GM12878 (cell line): ENCODE measurements around the gene SSR1. TPM values are rescaled to one million over a fixed set of nuclear protein-coding genes. Genes with fewer than 3 reads are reported as not detected.

ENCODE experiments used
- ATAC-seq: fragments of 200-7000 bp; cut with Tn5 transposase; 3 replicates; pipeline ENCODE4 v1.9.1; 2020; ENCODE audit warnings: mild to moderate bottlenecking, moderate library complexity
- BruUV-seq: library from RNA; stranded (reverse); fragments of 400-500 nt; replicated peaks from 2 replicates; lab custom pipeline; 2021; lab: Mats Ljungman, UMichigan
- CTCF ChIA-PET: fragments of 300-600 bp; sonication (Branson Sonifier 250); formaldehyde crosslinking; extraction: SDS; loops from one replicate; lab custom pipeline; 2021; ENCODE audit warnings: inconsistent platforms; lab: Yijun Ruan, JAX
- POLR2A ChIA-PET: fragments of 350-600 bp; formaldehyde crosslinking; extraction: SDS; loops from one replicate; lab custom pipeline; 2021; ENCODE audit warnings: inconsistent platforms; lab: Charles Lee
- RAD21 ChIA-PET: fragments of 300-600 bp; sonication (Branson Sonifier 250); formaldehyde crosslinking; loops from one replicate; lab custom pipeline; 2023; ENCODE audit warnings: antibody characterized with exemption; ENCODE audit not compliant: unreplicated experiment; lab: Charles Lee
- SMC1A ChIA-PET: fragments of 300-600 bp; sonication (Branson Sonifier 250); formaldehyde crosslinking; loops from one replicate; lab custom pipeline; 2023; ENCODE audit not compliant: unreplicated experiment, uncharacterized antibody; lab: Charles Lee
- DNase-seq: peaks from one replicate; pipeline ENCODE4 v3.0.0-alpha.2; 2011; ENCODE audit warnings: low read depth, low spot score
- FAIRE-seq: peaks from 3 replicates; lab custom pipeline; 2011; peaks lifted over from hg19 to GRCh38; lab: Jason Lieb, UNC
- H2AFZ ChIP-seq: 2 replicates; pipeline ENCODE4 v1.6.0; 2011; ENCODE audit warnings: low read depth, low read length, control low read depth; ENCODE audit not compliant: control insufficient read depth
- H3K27ac ChIP-seq: 2 replicates; pipeline ENCODE4 v1.5.1; 2011; ENCODE audit warnings: control low read depth; ENCODE audit not compliant: control insufficient read depth, insufficient read depth
- H3K27me3 ChIP-seq, 2 experiments: replicated peaks in 1 of 2; 2 replicates each; pipeline versions ENCODE4 v1.6.0 to v1.6.1; 2011; ENCODE audit warnings: low read length in 1 of 2; ENCODE audit not compliant: control insufficient read depth in 2 of 2, insufficient read depth in 2 of 2
- H3K36me3 ChIP-seq, 2 experiments: 2 replicates each; pipeline ENCODE4 v1.5.1; 2011; ENCODE audit warnings: low read length in 1 of 2; ENCODE audit not compliant: control insufficient read depth in 2 of 2, insufficient read depth in 2 of 2
- H3K4me1 ChIP-seq: 2 replicates; pipeline ENCODE4 v1.6.1; 2011; ENCODE audit warnings: mild to moderate bottlenecking, low read length, moderate library complexity, mixed read lengths; ENCODE audit not compliant: control insufficient read depth, insufficient read depth
- H3K4me2 ChIP-seq: 2 replicates; pipeline ENCODE4 v1.6.0; 2011; ENCODE audit warnings: control low read depth; ENCODE audit not compliant: control insufficient read depth, insufficient read depth
- H3K4me3 ChIP-seq: fragments of 200-600 bp; sonication (generic); 2 replicates; pipeline ENCODE4 v1.5.1; 2016
- H3K79me2 ChIP-seq: 2 replicates; pipeline ENCODE4 v1.6.0; 2011; ENCODE audit warnings: low read length; ENCODE audit not compliant: control insufficient read depth, insufficient read depth
- H3K9ac ChIP-seq: 2 replicates; pipeline ENCODE4 v1.8.0; 2011; ENCODE audit warnings: low read length, control low read depth, mixed read lengths; ENCODE audit not compliant: control insufficient read depth, insufficient read depth
- H3K9me3 ChIP-seq: replicated peaks from 3 replicates; pipeline ENCODE4 v1.5.1; 2011; ENCODE audit warnings: mild to moderate bottlenecking, low read length; ENCODE audit not compliant: control insufficient read depth, insufficient read depth
- H4K20me1 ChIP-seq: 2 replicates; pipeline ENCODE4 v1.6.0; 2011; ENCODE audit not compliant: control insufficient read depth, insufficient read depth
- BCL11A ChIP-seq: IDR thresholded peaks from 2 replicates; pipeline ENCODE4 v1.6.1; 2011; ENCODE audit warnings: low read depth, low read length
- BCL3 ChIP-seq: IDR thresholded peaks from 2 replicates; pipeline ENCODE4 v1.6.1; 2011; ENCODE audit warnings: borderline replicate concordance, low read depth, mild to moderate bottlenecking, moderate library complexity, low read length; ENCODE audit not compliant: insufficient read depth, poor library complexity, severe bottlenecking
- CBFB ChIP-seq: IDR thresholded peaks from 2 replicates; pipeline ENCODE4 v1.6.1; 2016; ENCODE audit warnings: antibody characterized with exemption, low read depth
- KLF5 ChIP-seq: fragments of 450-650 bp; IDR thresholded peaks from 2 replicates; pipeline ENCODE4 v1.6.1; 2014; ENCODE audit warnings: mild to moderate bottlenecking; ENCODE audit not compliant: partially characterized antibody
- MEF2A ChIP-seq: IDR thresholded peaks from 2 replicates; pipeline ENCODE4 v1.6.1; 2011; ENCODE audit warnings: low read depth, mild to moderate bottlenecking, low read length, moderate library complexity; ENCODE audit not compliant: insufficient read depth
- MYB ChIP-seq: fragments of 150-350 bp; IDR thresholded peaks from 2 replicates; pipeline ENCODE4 v1.6.1; 2014; ENCODE audit warnings: mild to moderate bottlenecking, low read depth, low read length, borderline replicate concordance
- POLR2AphosphoS2 ChIP-seq: IDR thresholded peaks from 2 replicates; pipeline ENCODE4 v1.6.1; 2011; ENCODE audit warnings: low read depth, mild to moderate bottlenecking, low read length, improper control_type of control experiment, moderate library complexity
- SRF ChIP-seq, 2 experiments: IDR thresholded peaks; 2 replicates each; pipeline ENCODE4 v1.6.1; 2011; ENCODE audit warnings: low read depth in 2 of 2, low read length in 2 of 2, mild to moderate bottlenecking in 1 of 2, moderate library complexity in 1 of 2
- ZBTB4 ChIP-seq: fragments of 450-650 bp; formaldehyde crosslinking; IDR thresholded peaks from 2 replicates; pipeline ENCODE4 v1.4.0; 2022; ENCODE audit warnings: mild to moderate bottlenecking, moderate library complexity
- ZBTB40 ChIP-seq: fragments of 450-650 bp; IDR thresholded peaks from 2 replicates; pipeline ENCODE4 v1.6.1; 2016; ENCODE audit warnings: mild to moderate bottlenecking, moderate library complexity, borderline replicate concordance
- ZNF24 ChIP-seq: fragments of 450-650 bp; IDR thresholded peaks from 2 replicates; pipeline ENCODE4 v1.6.1; 2017; ENCODE audit warnings: antibody characterized with exemption, mild to moderate bottlenecking
- WGBS: methylation state at CpG from one replicate; pipeline ENCODE4 v1.1.6; 2016; ENCODE audit warnings: low lambda C conversion rate; ENCODE audit not compliant: insufficient replicate concordance, insufficient coverage; ENCODE audit errors: missing lambda C conversion rate; 5-methylcytosine and 5-hydroxymethylcytosine counted together
- in situ Hi-C: fragments of 300-500 bp; cut with MboI; formaldehyde crosslinking; loops from 9 replicates; pipeline ENCODE4 v1.14.3; 2018; ENCODE audit warnings: mixed read lengths
- intact Hi-C: fragments of 100-400 bp; cut with micrococcal nuclease; formaldehyde crosslinking; loops from one replicate; pipeline ENCODE4 v1.14.2; 2022; ENCODE audit not compliant: unreplicated experiment
- polyA plus RNA-seq, 11 experiments: library from polyadenylated mRNA; depleted of rRNA in 4 of 11; unstranded in 6 of 11; stranded (reverse) in 5 of 11; fragments of >200 nt; fragmentation: Nextera tagmentation in 4 of 11; fragmentation: Illumina TruSeq in 1 of 11; extraction: Ambion mirVana in 4 of 11; extraction: Trizol in 1 of 11; gene quantifications; 1 replicate in 1 of 11; 2 replicates in 10 of 11; pipeline versions ENCODE4 v1.2.1 to v1.2.3, GENCODE V29; 2011 to 2016; ENCODE audit warnings: inconsistent platforms in 2 of 11, missing spikeins in 2 of 11, low read depth in 1 of 11
- total RNA-seq, 4 experiments: library from RNA; depleted of rRNA in 3 of 4; stranded (reverse); fragments of >200 nt in 3 of 4; fragmentation: Illumina TruSeq in 1 of 4; extraction: Trizol in 1 of 4; gene quantifications; 2 replicates each; pipeline versions ENCODE4 v1.2.1 to v1.2.3, GENCODE V29; 2013 to 2021

Gene SSR1
- total and polyA plus RNA-seq, 10 of the 15 experiments (the other 5 are each of a cell fraction or from before 2014, with no cell fraction given), result 42.0 to 209 (median 128) TPM

GRCh38 chr6:7267466-7268091 lies 45.4 kb downstream of the SSR1 start (continued):
- TF ChIP-seq BCL3 (peak; percentile 90), SRF (IDR thresholded peaks at IDR 0.05; ENCODE audit: low read depth in 2 of 2, low read length in 2 of 2) (no peak)

- no peaks in the 10 kb centered on the region for H4K20me1 ChIP-seq
- no peak overlapping the region for H3K4me3 ChIP-seq
- no peak for DNase-seq
- no peaks in the 10 kb centered on the region for H3K79me2 ChIP-seq
- no peak overlapping the region for H3K4me2 ChIP-seq
- ATAC-seq, result no peak
- no peak for FAIRE-seq
- ChIA-PET POLR2A (no interaction called here), SMC1A (no interaction called here), CTCF (interaction anchor here (1.8 kb wide), 1 partner anchor 8 kb away, joined by 11 read pairs; no protein-coding TSS in a partner anchor), RAD21 (interaction anchor here (0.6 kb wide), 1 partner anchor 52 kb away, joined by 3 read pairs; no protein-coding TSS in a partner anchor)
- no peak overlapping the region for H2AFZ ChIP-seq
- 73% methylated on average over 8 of the region's 8 CpGs for WGBS
- no peak overlapping the region for H3K9ac ChIP-seq
- no peaks in the 10 kb centered on the region for H3K4me1 ChIP-seq
- H3K36me3 ChIP-seq, result no peaks in the 10 kb centered on the region
- no peaks in the 10 kb centered on the region for H3K27me3 ChIP-seq
- in situ Hi-C loops, result no loop called here
- H3K9me3 ChIP-seq, result no peaks in the 10 kb centered on the region; the same call in 1 of the 3 replicates
- intact Hi-C loops, result no loop called here
- no peak overlapping the region for H3K27ac ChIP-seq
- BruUV-seq, result no TSS peak
- TF ChIP-seq CBFB, result no peak
- TF ChIP-seq ZBTB4 (CRISPR knock-in tag), result no peak
- TF ChIP-seq ZNF24, result no peak
- no peak for TF ChIP-seq MYB
- TF ChIP-seq MEF2A, result no peak
- TF ChIP-seq KLF5, result no peak
- no peak for TF ChIP-seq ZBTB40
- TF ChIP-seq POLR2AphosphoS2, result no peak
- no peak for TF ChIP-seq BCL11A
- TF ChIP-seq SRF (IDR thresholded peaks at IDR 0.05; ENCODE audit: low read depth in 2 of 2, low read length in 2 of 2), result no peak
Measured at GRCh38 chr6:7267071-7267465, 45.9 kb downstream of the SSR1 start.
